WTC11 (cell line): Measurements from ENCODE around the gene UTS2B. TPM values are rescaled to one million over a fixed set of nuclear protein-coding genes. Genes with fewer than 3 reads are reported as not detected.

Experiments used
- ATAC-seq: fragments of 200-7000 bp; cut with Tn5 transposase; 2 replicates; pipeline ENCODE4 v1.10.0; 2021; ENCODE audit warnings: mild to moderate bottlenecking, moderate library complexity
- CTCF ChIA-PET: fragments of 300-600 bp; sonication (Branson Sonifier 250); formaldehyde crosslinking; loops from one replicate; lab custom pipeline; 2021; ENCODE audit warnings: antibody characterized with exemption; lab: Charles Lee
- POLR2A ChIA-PET: fragments of 350-600 bp; sonication (Branson Sonifier 250); formaldehyde crosslinking; loops from one replicate; lab custom pipeline; 2021; ENCODE audit warnings: antibody characterized with exemption; lab: Charles Lee
- DNase-seq: peaks from one replicate; pipeline ENCODE4 v3.0.0; 2021; ENCODE audit warnings: low spot score
- H3K27ac Mint-ChIP-seq: 2 replicates; pipeline ENCODE4 v1.8.0; 2021; ENCODE audit warnings: mixed read lengths
- H3K27me3 Mint-ChIP-seq: 2 replicates; pipeline ENCODE4 v1.8.0; 2021; ENCODE audit warnings: low read depth, mild to moderate bottlenecking, moderate library complexity, mixed read lengths
- H3K36me3 Mint-ChIP-seq: 2 replicates; pipeline ENCODE4 v1.8.0; 2021; ENCODE audit warnings: mixed read lengths
- H3K4me1 Mint-ChIP-seq: 2 replicates; pipeline ENCODE4 v1.8.0; 2022; ENCODE audit warnings: mixed read lengths
- H3K4me3 Mint-ChIP-seq: 2 replicates; pipeline ENCODE4 v1.8.0; 2021; ENCODE audit warnings: mild to moderate bottlenecking, moderate library complexity, mixed read lengths
- H3K9me3 Mint-ChIP-seq: 2 replicates; pipeline ENCODE4 v1.8.0; 2021; ENCODE audit warnings: mixed read lengths
- ATF2 ChIP-seq: sonication (generic); formaldehyde crosslinking; IDR thresholded peaks from 2 replicates; pipeline ENCODE4 v1.8.1; 2022; ENCODE audit warnings: low read depth, missing genetic modification reagents, borderline replicate concordance
- ATF3 ChIP-seq: sonication (generic); formaldehyde crosslinking; conservative IDR thresholded peaks from 2 replicates; pipeline ENCODE4 v1.8.1; 2022; ENCODE audit warnings: mild to moderate bottlenecking, missing genetic modification reagents
- CREM ChIP-seq: sonication (generic); formaldehyde crosslinking; IDR thresholded peaks from 2 replicates; pipeline ENCODE4 v1.8.1; 2022; ENCODE audit warnings: mild to moderate bottlenecking, missing genetic modification reagents, moderate library complexity
- CTCF ChIP-seq: fragments of 200-600 bp; IDR thresholded peaks from 2 replicates; pipeline ENCODE4 v1.8.0; 2022; ENCODE audit warnings: antibody characterized with exemption
- ESRRA ChIP-seq: sonication (generic); formaldehyde crosslinking; IDR thresholded peaks from 2 replicates; pipeline ENCODE4 v1.8.1; 2022; ENCODE audit warnings: mild to moderate bottlenecking, missing genetic modification reagents, borderline replicate concordance
- FOXP1 ChIP-seq: sonication (generic); formaldehyde crosslinking; IDR thresholded peaks from 2 replicates; pipeline ENCODE4 v1.8.0; 2022; ENCODE audit warnings: missing genetic modification reagents, mild to moderate bottlenecking, moderate library complexity, borderline replicate concordance
- FOXP4 ChIP-seq: sonication (generic); formaldehyde crosslinking; IDR thresholded peaks from 2 replicates; pipeline ENCODE4 v1.8.0; 2022; ENCODE audit warnings: mild to moderate bottlenecking, missing genetic modification reagents
- GRHL2 ChIP-seq: fragments of 250-450 bp; sonication (Bioruptor Pico); IDR thresholded peaks from 2 replicates; pipeline ENCODE4 v1.8.0; 2022; ENCODE audit warnings: mild to moderate bottlenecking, moderate library complexity; ENCODE audit not compliant: insufficient replicate concordance, severe bottlenecking
- GTF2I ChIP-seq: fragments of 250-450 bp; sonication (Bioruptor Pico); conservative IDR thresholded peaks from 2 replicates; pipeline ENCODE4 v1.4.0; 2021; ENCODE audit warnings: mild to moderate bottlenecking
- MLX ChIP-seq: sonication (generic); formaldehyde crosslinking; IDR thresholded peaks from 2 replicates; pipeline ENCODE4 v1.8.1; 2023; ENCODE audit warnings: mild to moderate bottlenecking, missing genetic modification reagents, moderate library complexity
- MYBL2 ChIP-seq: sonication (generic); formaldehyde crosslinking; IDR thresholded peaks from 2 replicates; pipeline ENCODE4 v1.8.1; 2023; ENCODE audit warnings: mild to moderate bottlenecking, moderate library complexity, missing genetic modification reagents
- NFE2L1 ChIP-seq: sonication (generic); formaldehyde crosslinking; IDR thresholded peaks from 2 replicates; pipeline ENCODE4 v1.8.1; 2023; ENCODE audit warnings: missing genetic modification reagents
- NR1H2 ChIP-seq: sonication (generic); formaldehyde crosslinking; IDR thresholded peaks from 2 replicates; pipeline ENCODE4 v1.9.0; 2021; ENCODE audit warnings: mild to moderate bottlenecking, moderate library complexity, missing genetic modification reagents
- PRRX2 ChIP-seq: fragments of 250-450 bp; sonication (Bioruptor Pico); IDR thresholded peaks from 2 replicates; pipeline ENCODE4 v1.8.0; 2021; ENCODE audit warnings: mild to moderate bottlenecking
- STAT6 ChIP-seq: sonication (generic); formaldehyde crosslinking; conservative IDR thresholded peaks from 2 replicates; pipeline ENCODE4 v1.8.1; 2023; ENCODE audit warnings: mild to moderate bottlenecking, low read depth, missing genetic modification reagents, moderate library complexity
- TEAD1 ChIP-seq: sonication (generic); formaldehyde crosslinking; IDR thresholded peaks from 2 replicates; pipeline ENCODE4 v1.8.0; 2022; ENCODE audit warnings: mild to moderate bottlenecking, missing genetic modification reagents
- ZNF232 ChIP-seq: sonication (generic); formaldehyde crosslinking; IDR thresholded peaks from 2 replicates; pipeline ENCODE4 v1.8.0; 2022; ENCODE audit warnings: mild to moderate bottlenecking, missing genetic modification reagents
- ZNF263 ChIP-seq: sonication (generic); formaldehyde crosslinking; IDR thresholded peaks from 2 replicates; pipeline ENCODE4 v1.8.1; 2022; ENCODE audit warnings: low read depth, mild to moderate bottlenecking, moderate library complexity, missing genetic modification reagents
- ZNF281 ChIP-seq: sonication (generic); formaldehyde crosslinking; IDR thresholded peaks from 2 replicates; pipeline ENCODE4 v1.8.0; 2023; ENCODE audit warnings: mild to moderate bottlenecking, missing genetic modification reagents
- total RNA-seq: library from RNA; stranded (reverse); gene quantifications from 3 replicates; pipeline ENCODE4 v1.2.3, GENCODE V29; 2021

The UTS2B gene
- total RNA-seq, 1 experiment from 2014 or later = not detected

GRCh38 chr3:191301782-191302411, 28.4 kb downstream of the UTS2B start:
- no peaks in the 10 kb centered on the region for H3K27me3 Mint-ChIP-seq
- ATAC-seq = peak; percentile 87
- TF ChIP-seq TEAD1 (CRISPR knock-in tag) = no peak
- no peak for TF ChIP-seq ZNF232
- TF ChIP-seq ATF2 (CRISPR knock-in tag) = no peak

GRCh38 chr3:191301017-191301416, 29.3 kb downstream of the UTS2B start:
- Mint-ChIP-seq H3K4me1 (peaks cover 29% of the 10 kb centered on the region), H3K4me3 (no peak overlapping the region), H3K9me3 (no peaks in the 10 kb centered on the region), H3K36me3 (no peaks in the 10 kb centered on the region), H3K27me3 (no peaks in the 10 kb centered on the region), H3K27ac (no peak overlapping the region)
- ChIA-PET CTCF (no interaction called here), POLR2A (interaction anchor here (0.7 kb wide), 1 partner anchor 571 kb away, joined by 5 read pairs; no protein-coding TSS in a partner anchor)
- TF ChIP-seq NFE2L1 (CRISPR knock-in tag) = no peak
- no peak for TF ChIP-seq MYBL2 (CRISPR knock-in tag)
- TF ChIP-seq GTF2I (CRISPR knock-in tag) = no peak
- TF ChIP-seq ATF3 (CRISPR knock-in tag) = no peak
- TF ChIP-seq CTCF = no peak
- no peak for DNase-seq
- ATAC-seq = no peak

More at GRCh38 chr3:191301782-191302411, 28.4 kb downstream of the UTS2B start:
- no peaks in the 10 kb centered on the region for H3K9me3 Mint-ChIP-seq
- POLR2A ChIA-PET = interaction anchor here (0.7 kb wide), 1 partner anchor 571 kb away, joined by 5 read pairs; no protein-coding TSS in a partner anchor
- no peak overlapping the region for H3K4me3 Mint-ChIP-seq
- H3K36me3 Mint-ChIP-seq = no peaks in the 10 kb centered on the region
- DNase-seq = peak; percentile 13
- peaks cover 29% of the 10 kb centered on the region for H3K4me1 Mint-ChIP-seq
- CTCF ChIA-PET = no interaction called here
- H3K27ac Mint-ChIP-seq = no peak overlapping the region

- ChIA-PET POLR2A (no interaction called here), CTCF (no interaction called here)
- DNase-seq (no peak), ATAC-seq (no peak)
- no peak overlapping the region for H3K27ac Mint-ChIP-seq
- peaks cover 29% of the 10 kb centered on the region for H3K4me1 Mint-ChIP-seq
- H3K9me3 Mint-ChIP-seq = no peaks in the 10 kb centered on the region
- H3K4me3 Mint-ChIP-seq = no peak overlapping the region
- no peaks in the 10 kb centered on the region for H3K36me3 Mint-ChIP-seq
- no peaks in the 10 kb centered on the region for H3K27me3 Mint-ChIP-seq
- TF ChIP-seq CREM (CRISPR knock-in tag) (no peak), TEAD1 (CRISPR knock-in tag) (no peak), MLX (CRISPR knock-in tag) (no peak), PRRX2 (CRISPR knock-in tag) (no peak), ESRRA (CRISPR knock-in tag) (no peak), FOXP1 (CRISPR knock-in tag) (no peak), GRHL2 (CRISPR knock-in tag) (no peak), ZNF263 (no peak), FOXP4 (CRISPR knock-in tag) (no peak), NR1H2 (no peak), ZNF281 (CRISPR knock-in tag) (no peak), STAT6 (CRISPR knock-in tag) (no peak)
These were observed 29.9 kb downstream of the UTS2B start for GRCh38 chr3:191300422-191300821.
